Stimulated activated CD8-positive, alpha-beta memory T cell treated with anti-CD3 and anti-CD28 coated beads, Interleukin-7, amount 100 ng/mL, for 48 hours (primary cell): ENCODE data around the gene NAA50.

Experiments
- DNase-seq, 2 donors: peaks; one replicate each; pipeline ENCODE4 v3.0.0-alpha.2; 2020; ENCODE audit warnings: low read depth in 1 of 2; ENCODE audit errors: extremely low read depth in 1 of 2

The NAA50 gene

DNA sequence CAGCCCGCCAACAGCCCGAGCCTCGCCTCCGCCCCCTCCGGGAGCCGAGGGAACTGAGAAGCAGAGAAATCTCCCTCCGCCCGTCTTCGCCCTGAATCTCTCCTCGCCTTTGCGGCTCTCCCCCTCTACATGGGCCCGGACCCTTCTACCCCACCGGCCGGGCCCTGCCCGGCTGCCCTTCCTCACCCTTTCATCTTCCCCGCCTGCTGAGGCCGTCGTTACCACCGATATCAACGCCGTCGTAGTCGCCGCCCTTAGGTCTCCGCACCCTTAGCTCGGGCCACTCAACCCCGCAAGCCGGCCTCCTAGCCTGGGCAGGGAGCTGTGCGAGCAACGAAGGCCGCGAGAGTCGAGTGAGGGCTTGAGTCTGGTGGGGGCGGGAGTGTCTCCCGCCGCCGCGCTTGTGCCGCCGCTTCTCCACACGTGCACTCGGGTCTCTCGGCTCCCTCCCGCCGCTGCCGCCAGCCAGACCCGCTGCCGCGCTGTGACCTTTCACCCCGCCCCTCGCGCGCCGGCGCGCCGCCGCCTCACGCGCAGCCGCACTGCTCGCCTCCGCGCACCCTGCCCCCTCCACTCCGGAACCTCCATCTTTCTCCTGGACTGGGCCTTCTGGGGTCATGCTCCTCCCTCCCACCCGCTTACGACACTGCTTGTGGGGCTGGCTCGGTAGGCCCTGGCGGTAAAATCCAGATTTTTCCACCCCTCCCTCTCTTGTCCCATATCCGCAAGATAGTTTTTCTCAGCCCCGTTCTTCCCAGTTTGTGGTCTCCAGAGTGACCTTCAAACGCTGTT, at the start of gene NAA50:
Gene NAA50, minus strand, starts transcription at position 494 of the 792 bp plus-strand sequence. Its CDS starts 300 bp downstream, at position 194.
- DNase-seq: peak; percentile 88

GRCh38 chr3:113795693-113796092, 49.6 kb upstream of the NAA50 start:
- no peak for DNase-seq

DNA sequence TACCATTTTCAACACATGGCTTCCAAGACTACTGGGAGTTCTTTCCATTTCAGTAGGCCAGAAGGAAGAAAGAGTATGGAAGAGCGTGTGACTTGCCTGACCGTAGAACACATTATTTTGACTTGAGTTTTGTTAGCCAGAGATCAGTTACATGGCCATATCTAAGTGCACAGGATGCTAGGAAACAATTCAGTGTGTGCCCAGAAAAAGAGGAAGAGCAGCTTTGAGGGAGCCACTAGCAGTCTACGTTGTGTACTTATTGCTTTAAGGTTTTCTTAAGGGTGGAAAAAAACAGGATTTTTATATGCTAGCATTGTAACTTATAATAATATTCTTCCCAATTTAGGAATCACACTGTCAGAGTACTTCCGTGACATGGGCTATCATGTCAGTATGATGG, 48.5 kb upstream of the NAA50 start:
- DNase-seq: no peak

DNA sequence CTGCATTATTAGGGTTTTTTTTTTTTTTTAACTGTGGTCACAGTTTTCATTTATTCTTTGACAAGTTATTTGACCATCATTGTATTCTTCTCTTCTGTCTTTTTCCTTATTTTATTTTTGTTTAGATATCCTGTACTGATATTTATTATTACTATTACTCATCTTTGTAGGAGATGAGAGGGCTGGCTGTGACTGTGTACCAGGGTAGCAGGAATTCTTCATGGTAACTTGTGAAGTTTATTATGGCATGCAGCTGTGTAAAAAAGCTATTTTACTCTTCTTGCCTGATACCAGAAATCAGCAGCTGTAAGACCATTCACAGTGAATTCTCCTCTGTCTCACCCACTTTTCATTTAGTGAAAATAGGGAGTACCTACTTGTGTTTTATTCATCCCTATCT, 45.3 kb upstream of the NAA50 start:
- no peak for DNase-seq

DNA sequence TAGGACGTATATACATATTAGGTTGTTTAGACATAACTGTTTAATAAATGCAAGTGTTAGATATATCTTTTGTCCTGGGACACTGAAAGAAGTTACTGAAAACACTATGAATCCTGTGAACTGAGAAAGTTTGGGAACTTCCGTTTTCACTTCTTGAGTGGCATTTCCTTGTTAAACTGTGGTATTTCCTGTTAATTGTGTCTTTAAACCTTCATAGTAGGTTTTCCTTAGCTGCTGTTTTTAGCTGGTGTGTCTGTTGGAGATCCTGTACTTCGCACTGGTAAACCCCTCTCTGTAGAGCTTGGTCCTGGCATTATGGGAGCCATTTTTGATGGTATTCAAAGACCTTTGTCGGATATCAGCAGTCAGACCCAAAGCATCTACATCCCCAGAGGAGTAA, 37.9 kb upstream of the NAA50 start:
- DNase-seq: no peak

DNA sequence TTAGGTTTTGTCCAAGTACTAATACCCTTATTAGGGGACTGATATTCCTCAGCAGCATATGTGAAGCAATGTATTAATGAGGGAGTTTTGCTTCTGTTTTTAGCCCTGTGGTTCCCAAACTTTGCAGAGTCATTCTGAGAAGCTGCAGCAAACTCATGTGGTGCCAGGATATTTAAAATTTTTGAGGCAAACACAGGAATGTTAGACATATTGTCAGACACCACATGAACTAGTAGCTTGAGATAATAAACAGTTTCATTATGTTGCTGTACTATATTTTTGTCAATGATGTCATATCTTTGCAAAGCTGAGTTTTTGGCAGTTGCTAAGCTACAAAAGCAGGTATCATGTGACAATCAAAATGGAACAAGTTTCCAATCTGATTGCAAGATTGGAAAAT, 37.4 kb upstream of the NAA50 start:
- no peak for DNase-seq

- no peak for DNase-seq
These were observed 30.5 kb upstream of the NAA50 start for GRCh38 chr3:113776564-113776963.

DNA sequence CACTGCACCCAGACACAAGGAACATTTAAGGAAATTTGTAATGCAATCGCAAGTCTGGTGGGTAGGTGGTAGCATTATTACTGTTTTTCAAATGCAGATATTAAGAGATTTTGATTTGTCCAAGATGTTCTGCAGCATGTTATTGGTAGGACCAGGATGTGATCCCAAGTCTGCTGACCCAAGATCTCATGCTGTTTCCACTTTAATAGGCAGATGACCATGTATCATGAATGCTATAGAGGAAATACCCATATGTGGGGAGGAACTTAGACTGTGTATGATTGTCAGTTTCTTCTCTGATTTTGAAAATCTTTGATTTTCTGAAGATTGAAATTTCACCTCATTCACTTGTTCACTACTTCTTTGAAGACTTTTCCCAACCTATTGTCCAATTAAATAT, 29.5 kb upstream of the NAA50 start:
- DNase-seq: no peak

GRCh38 chr3:113773381-113773780, 27.3 kb upstream of the NAA50 start:
- no peak for DNase-seq

DNA sequence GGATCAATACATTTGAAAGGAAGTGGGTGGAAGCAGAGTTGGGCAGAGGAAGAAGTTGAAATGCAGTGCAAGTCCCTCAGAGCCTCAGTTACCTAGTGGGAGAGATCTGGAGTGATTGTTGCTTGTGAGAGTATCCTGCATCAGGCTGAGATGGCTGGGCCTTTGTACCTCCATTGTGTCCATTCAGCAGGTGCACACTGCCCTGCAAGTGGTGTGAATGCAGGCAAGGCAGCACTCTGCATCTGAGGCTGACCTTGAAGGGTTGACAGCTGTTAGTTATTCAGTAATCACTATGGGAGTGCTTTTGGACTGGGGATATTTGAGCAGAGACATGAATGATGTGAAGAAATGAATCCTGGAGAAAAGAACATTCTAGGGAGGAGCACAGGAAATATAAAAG, 25.9 kb upstream of the NAA50 start:
- DNase-seq: no peak

DNA sequence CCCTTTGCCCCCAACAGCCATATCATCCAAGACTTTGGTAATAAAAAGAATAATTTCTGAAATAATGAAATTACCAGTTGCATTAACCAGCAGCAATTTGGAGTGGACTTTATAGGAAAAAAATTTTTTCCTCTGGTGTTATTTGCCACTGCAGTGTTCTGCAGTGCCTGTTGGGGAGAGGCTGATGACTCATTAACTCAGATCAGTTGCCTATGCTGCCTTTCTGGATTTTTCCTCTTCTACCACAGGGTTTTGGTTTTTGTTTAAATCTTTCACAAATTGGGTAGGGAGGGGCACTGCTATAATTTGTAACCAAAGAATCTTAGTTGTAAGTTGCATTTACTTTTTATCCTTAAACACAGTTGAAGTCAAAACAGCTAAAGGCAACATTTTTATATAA, 23.5 kb upstream of the NAA50 start:
- DNase-seq: no peak

GRCh38 chr3:113764698-113765097, 18.6 kb upstream of the NAA50 start:
- DNase-seq: no peak

- DNase-seq: no peak
These were observed 12.5 kb upstream of the NAA50 start for GRCh38 chr3:113758389-113759024.

- DNase-seq: no peak
These were observed 8.6 kb upstream of the NAA50 start for GRCh38 chr3:113754494-113755159.

DNA sequence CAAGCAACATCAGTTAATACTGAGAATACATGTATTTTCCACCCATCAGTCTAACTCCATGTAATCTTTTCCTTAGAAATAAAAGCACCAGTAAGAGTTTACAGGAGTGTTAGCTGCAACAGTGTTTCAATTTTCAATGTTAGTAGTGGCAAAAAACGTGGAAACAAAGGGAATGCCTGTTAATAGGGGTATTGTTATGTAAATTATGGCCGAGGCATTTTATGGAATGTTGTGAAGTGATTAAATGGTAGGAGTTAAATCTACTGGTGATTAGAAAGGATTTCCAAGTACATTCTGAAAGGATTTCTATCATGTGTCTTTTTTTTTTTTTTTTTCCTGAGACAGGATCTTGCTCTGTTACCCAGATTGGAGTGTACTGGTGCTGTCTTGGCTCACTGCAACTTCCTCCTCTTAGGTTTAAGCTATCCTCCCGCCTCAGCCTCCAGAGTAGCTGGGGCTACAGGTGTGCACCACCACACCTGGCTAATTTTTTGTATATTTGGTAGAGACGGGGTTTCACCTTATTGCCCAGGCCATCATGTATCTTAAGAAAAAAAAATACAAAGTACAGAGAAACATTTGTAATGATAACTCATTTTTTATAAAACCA, 7.4 kb upstream of the NAA50 start:
- no peak for DNase-seq

DNA sequence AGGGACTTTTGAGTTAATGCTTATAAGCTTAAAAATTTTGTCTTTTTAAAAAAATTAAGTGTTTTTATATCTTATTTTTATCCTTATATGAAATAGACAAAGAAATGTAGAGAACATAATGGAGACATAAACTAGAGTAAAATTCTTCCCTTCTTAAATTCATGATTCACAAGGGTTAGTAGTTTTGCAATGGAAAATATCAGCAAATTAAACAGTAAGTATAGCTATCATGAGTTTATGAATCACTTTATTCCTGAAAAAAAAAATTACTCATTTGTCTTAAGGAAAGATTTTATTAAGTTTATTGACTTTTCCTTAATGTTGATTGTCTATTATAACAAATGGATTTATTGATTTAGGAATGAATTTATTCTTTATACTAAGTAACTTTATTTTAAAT, 5.1 kb upstream of the NAA50 start:
- no peak for DNase-seq

GRCh38 chr3:113747283-113748046, 1.4 kb upstream of the NAA50 start:
- peak in 1 of 2 donors; percentile 45 for DNase-seq

GRCh38 chr3:113746548-113747282, 666 bp upstream of the NAA50 start, which contains the start of gene ATP6V1A:
Gene ATP6V1A, plus strand, starts transcription at chr3:113747035. Its CDS starts 31,719 bp downstream, at chr3:113778754.
- peak; percentile 70 to 85 for DNase-seq

DNA sequence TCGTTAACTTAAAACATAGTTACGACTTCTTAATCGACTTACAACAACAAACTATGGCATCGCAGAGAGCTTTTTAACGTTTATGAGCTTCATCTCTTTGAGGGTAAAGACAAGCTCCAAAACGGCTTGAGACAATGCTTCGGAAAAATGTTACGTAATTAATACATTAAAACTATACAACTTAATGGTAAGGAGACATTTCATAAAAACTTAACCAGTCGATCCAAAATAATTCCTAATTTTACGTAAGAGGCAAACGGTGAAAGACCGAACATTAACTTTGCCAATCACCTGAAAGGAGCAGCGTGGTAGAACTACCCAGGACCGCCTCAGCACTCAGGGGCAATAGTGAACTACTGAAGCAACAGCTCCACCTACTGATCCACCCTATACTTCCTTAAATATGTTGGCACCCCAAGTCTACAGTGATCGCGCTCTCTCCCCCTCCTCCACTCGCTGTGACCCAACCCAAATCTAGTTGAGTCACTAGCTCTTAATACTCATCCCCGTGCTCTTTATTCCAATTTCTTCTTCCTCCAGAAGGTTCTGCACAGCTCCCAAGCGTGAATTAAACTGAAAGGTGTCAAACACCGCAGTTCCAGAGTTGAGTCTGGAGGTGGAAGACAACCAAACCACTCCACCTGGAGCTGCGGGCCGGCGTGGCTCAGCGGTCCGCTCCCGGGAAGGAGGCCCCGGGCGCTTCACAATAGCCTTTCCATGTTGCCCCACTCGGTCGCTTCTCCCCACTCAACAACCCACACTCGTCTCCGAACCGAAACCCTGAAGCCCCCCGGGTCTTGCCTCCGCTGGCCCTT, 901 bp downstream of the NAA50 start:
- DNase-seq: peak; percentile 30 to 69
